GM10266 (cell line): Measurements from ENCODE around the gene NFE2L3.
"Not testable (repeated sequence)": the region's sequence is repeated elsewhere in the genome, so short reads cannot be mapped to it uniquely, and the experiment has no call there.

Experiments used
- DNase-seq: peaks from one replicate; pipeline ENCODE4 v3.0.0; 2012; ENCODE audit errors: extremely low spot score
- TF ChIP-seq, protein P1 (sequence below): IDR thresholded peaks from 2 replicates; pipeline ENCODE4 v1.5.1; 2012; ENCODE audit warnings: mild to moderate bottlenecking, low read depth; ENCODE audit not compliant: control insufficient read depth, insufficient read depth; ENCODE audit errors: missing control alignments

Gene NFE2L3

DNA sequence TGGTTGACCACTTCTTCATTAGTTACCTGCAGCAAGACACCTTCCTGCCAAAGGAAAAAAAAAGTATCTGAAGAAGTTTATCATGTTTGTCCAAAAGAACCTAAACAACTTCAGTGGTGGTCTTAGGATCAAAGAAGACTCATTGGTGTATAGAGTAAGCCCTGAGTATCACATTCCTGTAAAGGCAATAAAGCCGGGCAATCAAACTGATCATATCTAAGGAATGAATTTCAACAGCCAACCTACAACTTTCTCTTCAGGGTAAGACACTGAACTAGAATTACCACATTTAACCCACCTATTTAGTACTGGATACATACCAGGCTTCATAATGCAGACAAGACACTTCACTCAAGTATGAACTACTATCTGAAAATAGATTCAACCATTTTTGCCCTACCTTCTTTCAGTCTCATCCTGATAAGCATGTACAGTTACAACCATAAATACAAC is 38.4 kb downstream of the NFE2L3 start:
- TF ChIP-seq, protein P1, sequence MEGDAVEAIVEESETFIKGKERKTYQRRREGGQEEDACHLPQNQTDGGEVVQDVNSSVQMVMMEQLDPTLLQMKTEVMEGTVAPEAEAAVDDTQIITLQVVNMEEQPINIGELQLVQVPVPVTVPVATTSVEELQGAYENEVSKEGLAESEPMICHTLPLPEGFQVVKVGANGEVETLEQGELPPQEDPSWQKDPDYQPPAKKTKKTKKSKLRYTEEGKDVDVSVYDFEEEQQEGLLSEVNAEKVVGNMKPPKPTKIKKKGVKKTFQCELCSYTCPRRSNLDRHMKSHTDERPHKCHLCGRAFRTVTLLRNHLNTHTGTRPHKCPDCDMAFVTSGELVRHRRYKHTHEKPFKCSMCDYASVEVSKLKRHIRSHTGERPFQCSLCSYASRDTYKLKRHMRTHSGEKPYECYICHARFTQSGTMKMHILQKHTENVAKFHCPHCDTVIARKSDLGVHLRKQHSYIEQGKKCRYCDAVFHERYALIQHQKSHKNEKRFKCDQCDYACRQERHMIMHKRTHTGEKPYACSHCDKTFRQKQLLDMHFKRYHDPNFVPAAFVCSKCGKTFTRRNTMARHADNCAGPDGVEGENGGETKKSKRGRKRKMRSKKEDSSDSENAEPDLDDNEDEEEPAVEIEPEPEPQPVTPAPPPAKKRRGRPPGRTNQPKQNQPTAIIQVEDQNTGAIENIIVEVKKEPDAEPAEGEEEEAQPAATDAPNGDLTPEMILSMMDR, result no peak
- no peak for DNase-seq

DNA sequence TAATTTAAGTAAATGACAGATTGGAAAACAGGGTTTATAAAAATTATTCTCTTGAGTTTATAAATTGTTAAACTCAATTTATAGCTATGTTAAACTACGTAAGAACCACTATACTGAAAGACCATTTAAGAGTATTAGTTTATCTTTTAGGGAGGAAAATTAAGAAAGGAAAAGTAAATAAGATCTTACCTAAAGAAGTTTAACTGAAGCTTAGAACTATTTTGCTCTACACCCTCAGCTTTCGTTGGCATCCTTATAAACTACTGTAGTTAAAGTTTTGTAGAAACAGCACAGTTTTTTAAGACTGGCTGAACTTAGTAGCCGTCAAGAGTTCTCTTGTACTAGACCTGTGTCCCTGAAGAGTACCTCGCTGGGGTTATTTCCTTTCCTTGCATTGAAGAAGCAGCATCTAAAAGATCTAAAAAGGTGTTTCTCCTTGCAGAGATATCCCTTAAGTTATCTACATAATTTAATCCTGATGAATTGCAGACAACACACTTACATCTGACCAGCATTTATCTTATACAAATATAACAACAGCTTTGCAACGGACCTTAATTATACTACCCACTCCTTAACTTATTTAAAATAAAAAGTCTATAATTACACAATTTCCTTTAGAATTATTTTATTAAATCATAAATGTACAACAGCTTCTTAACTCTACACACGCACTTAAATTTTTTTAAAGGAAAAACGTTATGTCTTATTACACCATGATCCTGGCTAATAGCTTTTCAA is 39.4 kb downstream of the NFE2L3 start:
- TF ChIP-seq, protein P1, result no peak
- DNase-seq, result no peak

DNA sequence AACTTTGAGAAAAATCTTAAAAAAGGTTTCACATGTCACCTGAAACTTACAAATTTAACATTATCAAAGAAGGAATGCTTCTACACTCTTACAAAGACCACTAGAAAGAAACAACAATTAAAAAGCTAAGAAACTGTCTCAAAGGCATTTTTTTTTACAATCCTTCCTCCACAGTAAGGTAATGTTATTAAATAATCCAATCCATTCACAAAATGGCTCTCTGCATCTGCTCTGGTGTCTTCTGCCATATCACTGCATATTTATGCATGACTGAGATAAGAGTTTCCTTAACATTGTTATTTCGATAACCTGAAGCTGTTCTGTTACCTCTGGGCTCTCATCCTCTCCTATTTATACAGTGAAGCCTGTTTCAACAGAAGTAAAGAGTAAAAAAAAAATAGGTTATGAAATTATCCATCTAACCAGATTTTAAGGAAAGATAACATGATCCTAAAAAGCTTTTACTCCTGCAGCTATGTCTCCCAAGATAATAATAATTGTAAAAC is 40.0 kb downstream of the NFE2L3 start:
- TF ChIP-seq, protein P1, result no peak
- DNase-seq, result no peak

DNA sequence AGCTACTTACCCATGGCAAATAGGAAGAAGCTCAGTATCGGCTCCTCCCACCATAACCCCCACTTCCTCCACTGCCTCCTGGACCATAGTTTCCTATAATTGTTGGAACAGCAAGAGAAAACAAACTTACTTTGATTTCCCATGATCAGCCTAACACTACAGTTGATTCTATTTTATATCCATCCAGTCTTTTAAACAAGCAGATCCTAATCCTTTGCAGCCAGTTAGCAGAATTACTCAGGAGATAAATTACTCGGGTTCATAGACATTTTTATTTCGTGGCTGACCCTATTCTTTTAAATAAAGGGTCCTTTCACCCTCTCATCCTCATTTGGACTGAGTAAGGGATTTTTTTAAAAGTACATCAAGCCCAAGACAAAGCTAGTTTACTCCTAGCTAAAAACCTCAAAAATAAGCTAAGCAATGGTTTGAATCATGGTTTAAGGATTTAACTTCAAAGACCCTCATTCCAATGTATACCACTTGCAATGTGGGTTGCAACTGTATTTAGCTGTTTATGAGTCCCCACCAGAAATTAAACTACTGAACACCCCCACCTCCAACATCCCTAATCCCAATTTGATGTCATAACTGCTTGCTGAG is 40.6 kb downstream of the NFE2L3 start:
- TF ChIP-seq, protein P1, result no peak
- no peak for DNase-seq

DNA sequence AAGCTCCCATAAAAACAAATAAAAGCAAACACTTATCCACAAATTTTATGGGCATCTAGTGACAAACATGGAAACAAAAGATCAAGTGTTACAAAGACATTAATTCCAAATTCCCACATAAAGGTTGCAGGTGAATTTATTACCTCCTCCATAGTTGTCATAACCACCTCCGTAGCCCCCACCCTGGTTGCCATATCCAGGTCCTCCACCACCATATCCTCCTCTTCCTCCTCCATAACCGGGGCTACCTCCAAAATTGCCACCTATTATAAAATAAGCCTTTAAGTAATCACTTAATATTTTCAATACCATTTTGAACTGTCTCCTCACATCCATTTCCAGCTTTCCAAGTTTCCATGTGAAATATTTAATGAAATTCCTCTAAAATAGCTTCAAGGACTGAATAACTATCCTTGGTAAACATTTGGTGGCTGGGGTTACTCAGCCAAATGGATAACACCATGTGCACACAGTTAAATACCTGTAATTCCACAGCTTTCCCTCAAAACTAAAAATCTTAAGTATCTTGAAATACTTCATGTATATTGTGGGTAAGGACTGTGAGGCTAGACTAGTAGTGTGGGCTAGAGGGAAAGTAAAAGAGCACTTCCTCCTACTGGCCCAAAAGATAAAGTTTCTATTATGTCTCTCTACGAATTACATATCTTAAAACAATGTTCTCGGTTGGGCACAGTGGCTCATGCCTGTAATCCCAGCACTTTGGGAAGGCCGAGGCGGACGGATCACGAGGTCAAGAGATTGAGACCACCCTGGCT is 41.6 kb downstream of the NFE2L3 start:
- no peak for DNase-seq
- TF ChIP-seq, protein P1, result no peak

DNA sequence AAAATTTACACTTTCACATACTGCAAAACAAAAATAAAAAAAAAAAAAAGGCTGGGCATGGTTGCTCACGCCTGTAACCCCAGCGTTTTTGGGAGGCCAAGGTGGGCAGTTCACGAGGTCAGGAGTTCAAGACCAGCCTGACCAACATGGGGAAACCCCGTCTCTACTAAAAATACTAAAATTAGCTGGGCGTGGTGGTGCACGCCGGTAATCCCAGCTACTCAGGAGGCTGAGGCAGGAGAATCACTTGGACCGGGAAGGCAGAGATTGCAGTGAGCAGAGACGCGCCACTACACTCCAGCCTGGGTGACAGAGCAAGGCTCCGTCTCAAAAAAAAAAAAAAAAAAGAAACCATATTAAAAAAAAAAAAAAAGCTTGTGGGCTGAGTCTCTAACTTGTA is 42.8 kb downstream of the NFE2L3 start:
- not testable (repeated sequence) for DNase-seq

DNA sequence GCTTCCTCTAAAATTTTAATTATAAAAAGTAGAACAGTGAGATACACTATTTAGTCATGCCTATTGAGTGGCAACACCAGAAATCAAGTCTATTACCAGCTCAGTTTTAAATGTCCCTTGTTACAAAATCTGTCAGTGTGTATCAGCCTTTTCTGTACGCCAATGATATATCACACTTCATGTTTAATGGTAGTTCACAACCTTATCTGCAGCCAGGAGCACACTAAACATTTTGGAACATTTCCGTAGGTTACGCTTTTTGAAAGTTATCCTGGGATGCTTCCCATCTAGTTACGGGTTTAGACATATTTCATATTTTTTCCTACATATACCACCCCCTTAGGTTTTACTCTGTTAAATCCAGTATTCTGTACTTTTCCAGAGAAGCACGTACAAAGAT is 43.2 kb downstream of the NFE2L3 start:
- DNase-seq, result no peak
- TF ChIP-seq, protein P1, result no peak
